ENCODE results near the gene TMEM106B. TPM values are rescaled to one million over a fixed set of nuclear protein-coding genes. Genes with fewer than 3 reads are reported as not detected.
A peak's percentile ranks its signal among the peaks of the same experiment; 100 is the strongest.

TMEM106B gene
- total RNA-seq, 1 experiment from 2014 or later, result 83.3 TPM

GRCh38 chr7:12267542-12267941, 56.4 kb downstream of the TMEM106B start:
- no peak for DNase-seq (ENCODE audit: low read depth, low spot score)
- in situ Hi-C loops (cut with HindIII; ENCODE audit: low pct_unique_long_range_greater_than_20kb, low sequenced_read_pairs), result no loop called here

DNA sequence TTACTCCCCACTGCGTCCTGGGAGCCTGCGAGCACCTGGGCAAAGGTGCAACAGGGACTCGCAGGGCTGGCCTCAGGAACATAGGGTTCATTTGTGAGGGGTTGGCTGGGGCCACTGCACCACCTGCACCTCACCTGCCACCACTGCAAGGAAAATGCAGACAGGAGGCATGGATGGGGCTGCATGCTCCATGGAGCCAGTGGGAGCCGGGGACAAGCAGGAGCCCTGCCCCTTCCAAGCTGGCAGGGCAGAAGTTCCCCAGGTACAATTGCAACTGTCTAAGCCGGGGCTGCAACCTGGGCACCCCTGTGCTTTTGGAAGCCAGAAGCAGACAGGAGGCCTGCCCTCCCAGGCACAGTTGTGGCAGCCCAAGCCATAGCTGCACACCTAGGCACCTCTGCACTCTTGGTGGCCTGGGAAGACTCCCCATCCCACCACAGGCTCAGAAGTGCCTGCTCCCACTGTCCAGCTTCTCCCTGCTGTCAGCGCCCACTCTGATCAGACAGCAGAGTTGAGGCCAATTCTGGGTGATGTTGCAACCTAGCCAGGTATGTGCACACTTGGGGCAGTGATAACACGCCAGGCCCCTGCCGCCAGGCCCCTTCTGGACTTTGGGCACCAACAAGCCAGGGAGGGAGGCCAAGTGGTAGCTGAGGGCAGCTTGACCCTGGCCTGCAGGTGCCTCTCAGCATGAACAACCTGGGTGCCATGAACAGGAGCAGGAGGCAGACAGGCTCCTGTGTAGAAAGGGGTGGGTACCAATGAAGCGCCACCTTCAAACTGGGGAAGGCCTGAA, 58.2 kb downstream of the TMEM106B start:
- in situ Hi-C loops (cut with HindIII; ENCODE audit: low pct_unique_long_range_greater_than_20kb, low sequenced_read_pairs), result no loop called here

GRCh38 chr7:12281038-12281437, 69.9 kb downstream of the TMEM106B start:
- in situ Hi-C loops (cut with HindIII; ENCODE audit: low pct_unique_long_range_greater_than_20kb, low sequenced_read_pairs), result no loop called here
- peak; percentile 77 for DNase-seq (ENCODE audit: low read depth, low spot score)

More for the DNA sequence above, 58.2 kb downstream of the TMEM106B start:
- no peak for DNase-seq (ENCODE audit: low read depth, low spot score)

- no peak for DNase-seq (ENCODE audit: low read depth, low spot score)
- in situ Hi-C loops (cut with HindIII; ENCODE audit: low pct_unique_long_range_greater_than_20kb, low sequenced_read_pairs), result no loop called here
These were observed 76.8 kb downstream of the TMEM106B start for GRCh38 chr7:12287901-12288300.

- in situ Hi-C loops (cut with HindIII; ENCODE audit: low pct_unique_long_range_greater_than_20kb, low sequenced_read_pairs), result no loop called here
- no peak for DNase-seq (ENCODE audit: low read depth, low spot score)
These were observed 78.9 kb downstream of the TMEM106B start for GRCh38 chr7:12289996-12290395.

GRCh38 chr7:12290761-12291160, 79.7 kb downstream of the TMEM106B start:
- in situ Hi-C loops (cut with HindIII; ENCODE audit: low pct_unique_long_range_greater_than_20kb, low sequenced_read_pairs), result no loop called here

DNA sequence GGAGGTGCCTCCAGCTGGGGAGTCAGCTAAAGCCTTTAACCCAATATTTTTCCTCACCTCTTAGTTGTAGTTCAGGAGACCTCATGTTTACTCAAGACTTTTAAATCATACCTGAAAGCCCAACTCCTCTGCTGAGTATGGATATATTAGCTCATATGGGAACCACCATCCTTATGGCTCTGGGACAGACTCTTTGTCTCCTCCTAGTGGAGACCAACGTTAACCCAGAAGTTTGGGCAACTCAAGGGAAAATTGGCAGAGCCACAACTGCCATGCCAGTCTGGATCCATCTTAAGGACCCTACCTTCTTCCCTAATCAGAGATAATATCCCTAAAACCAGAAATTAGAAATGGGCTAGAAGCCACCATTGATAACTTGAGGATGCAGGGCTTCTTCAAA, 80.8 kb downstream of the TMEM106B start:
- in situ Hi-C loops (cut with HindIII; ENCODE audit: low pct_unique_long_range_greater_than_20kb, low sequenced_read_pairs), result no loop called here
- DNase-seq (ENCODE audit: low read depth, low spot score), result peak; percentile 63

More at GRCh38 chr7:12290761-12291160, 79.7 kb downstream of the TMEM106B start:
- DNase-seq (ENCODE audit: low read depth, low spot score), result no peak

Other genes starting within 250 kb of the TMEM106B start
- gene VWDE, start 192.6 kb downstream of the TMEM106B start, total RNA-seq (2014; rRNA removed; shearing (Covaris generic)), result 0.16 and 0.32 TPM in 2 replicates